ENCODE measurements around the gene NKPD1. TPM values are rescaled to one million over a fixed set of nuclear protein-coding genes. Genes with fewer than 3 reads are reported as not detected.
A peak's percentile ranks its signal among the peaks of the same experiment; 100 is the strongest.

Gene NKPD1
- total and polyA plus RNA-seq, 10 donors: 0.17 to 0.77 (median 0.21) TPM; not detected in 1

DNA sequence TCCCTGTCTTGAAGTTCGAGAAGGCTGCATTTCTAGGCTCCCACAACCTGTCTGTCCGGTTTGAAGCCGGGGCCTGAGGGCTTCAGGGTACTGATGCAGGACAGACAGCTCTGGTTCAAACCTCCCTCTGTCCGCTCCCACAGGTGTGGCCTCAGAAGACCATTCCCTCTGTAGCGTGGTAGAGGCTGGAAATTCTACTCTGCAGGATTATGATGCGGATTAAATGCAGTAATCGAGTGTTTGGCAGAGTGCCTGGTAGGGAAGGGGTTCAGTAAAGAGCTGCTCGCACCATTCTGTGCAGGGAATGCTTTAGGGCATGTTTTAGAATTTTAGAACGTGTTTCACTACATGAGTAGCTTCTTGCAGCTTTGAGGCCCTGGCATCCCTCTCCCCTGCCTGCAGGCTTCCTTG, 37.3 kb downstream of the NKPD1 start:
- H3K36me3 ChIP-seq: peaks cover 0 to 8% (median 0%) of the 10 kb centered on the region in 6 donors
- DNase-seq: no peak
- H3K9me3 ChIP-seq: no peaks in the 10 kb centered on the region
- no peaks in the 10 kb centered on the region for H3K27me3 ChIP-seq (replicated peaks in 1 of 7)
- H3K27ac ChIP-seq: no peak overlapping the region
- TF ChIP-seq, protein P1, sequence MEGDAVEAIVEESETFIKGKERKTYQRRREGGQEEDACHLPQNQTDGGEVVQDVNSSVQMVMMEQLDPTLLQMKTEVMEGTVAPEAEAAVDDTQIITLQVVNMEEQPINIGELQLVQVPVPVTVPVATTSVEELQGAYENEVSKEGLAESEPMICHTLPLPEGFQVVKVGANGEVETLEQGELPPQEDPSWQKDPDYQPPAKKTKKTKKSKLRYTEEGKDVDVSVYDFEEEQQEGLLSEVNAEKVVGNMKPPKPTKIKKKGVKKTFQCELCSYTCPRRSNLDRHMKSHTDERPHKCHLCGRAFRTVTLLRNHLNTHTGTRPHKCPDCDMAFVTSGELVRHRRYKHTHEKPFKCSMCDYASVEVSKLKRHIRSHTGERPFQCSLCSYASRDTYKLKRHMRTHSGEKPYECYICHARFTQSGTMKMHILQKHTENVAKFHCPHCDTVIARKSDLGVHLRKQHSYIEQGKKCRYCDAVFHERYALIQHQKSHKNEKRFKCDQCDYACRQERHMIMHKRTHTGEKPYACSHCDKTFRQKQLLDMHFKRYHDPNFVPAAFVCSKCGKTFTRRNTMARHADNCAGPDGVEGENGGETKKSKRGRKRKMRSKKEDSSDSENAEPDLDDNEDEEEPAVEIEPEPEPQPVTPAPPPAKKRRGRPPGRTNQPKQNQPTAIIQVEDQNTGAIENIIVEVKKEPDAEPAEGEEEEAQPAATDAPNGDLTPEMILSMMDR (IDR thresholded peaks at IDR 0.05 in 8 of 11, conservative IDR thresholded peaks at IDR 0.05 in 3 of 11): no peak
- intact Hi-C loops (cut with DNase I; ENCODE audit: low total_unique reads): no loop called here
- H3K4me1 ChIP-seq: peaks cover 11 to 57% (median 45%) of the 10 kb centered on the region in 6 donors
- 86 to 97% (median 91%) methylated on average over 7 to 9 of the region's 9 CpGs for WGBS, 5 donors
- H3K4me3 ChIP-seq: no peak overlapping the region

DNA sequence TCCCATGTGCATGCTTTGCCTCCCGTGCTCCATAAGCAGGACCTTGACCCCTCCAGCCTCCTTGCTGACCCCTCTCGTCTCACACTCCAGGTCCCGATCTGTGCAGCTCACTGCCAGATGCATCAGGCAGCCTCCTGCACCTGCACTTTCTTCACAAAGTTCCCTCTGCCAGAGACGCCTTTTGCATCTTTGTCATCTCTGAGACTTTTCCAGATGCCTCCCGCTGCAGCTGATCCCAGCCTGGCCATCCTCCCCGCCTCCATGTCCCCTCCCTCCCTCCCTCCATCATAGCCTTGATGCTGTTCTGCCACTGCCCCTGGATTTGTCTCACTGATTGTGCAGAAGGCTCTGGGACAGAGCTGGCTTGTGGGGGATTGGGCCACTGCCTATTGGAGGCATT, 38.0 kb downstream of the NKPD1 start:
- Histone ChIP-seq H3K4me1 (peaks cover 17 to 63% (median 51%) of the 10 kb centered on the region in 6 donors), H3K9me3 (no peaks in the 10 kb centered on the region), H3K27ac (no peak overlapping the region), H3K27me3 (replicated peaks in 1 of 7) (no peaks in the 10 kb centered on the region), H3K36me3 (peaks cover 0 to 8% (median 0%) of the 10 kb centered on the region in 6 donors), H3K4me3 (no peak overlapping the region)
- intact Hi-C loops (cut with DNase I; ENCODE audit: low total_unique reads): no loop called here
- TF ChIP-seq POLR2AphosphoS5 (IDR thresholded peaks at IDR 0.05): no peak
- TF ChIP-seq POLR2A (IDR thresholded peaks at IDR 0.05): no peak
- DNase-seq: no peak
- WGBS, 5 donors: 75 to 90% (median 88%) methylated on average over 6 of the region's 6 CpGs

DNA sequence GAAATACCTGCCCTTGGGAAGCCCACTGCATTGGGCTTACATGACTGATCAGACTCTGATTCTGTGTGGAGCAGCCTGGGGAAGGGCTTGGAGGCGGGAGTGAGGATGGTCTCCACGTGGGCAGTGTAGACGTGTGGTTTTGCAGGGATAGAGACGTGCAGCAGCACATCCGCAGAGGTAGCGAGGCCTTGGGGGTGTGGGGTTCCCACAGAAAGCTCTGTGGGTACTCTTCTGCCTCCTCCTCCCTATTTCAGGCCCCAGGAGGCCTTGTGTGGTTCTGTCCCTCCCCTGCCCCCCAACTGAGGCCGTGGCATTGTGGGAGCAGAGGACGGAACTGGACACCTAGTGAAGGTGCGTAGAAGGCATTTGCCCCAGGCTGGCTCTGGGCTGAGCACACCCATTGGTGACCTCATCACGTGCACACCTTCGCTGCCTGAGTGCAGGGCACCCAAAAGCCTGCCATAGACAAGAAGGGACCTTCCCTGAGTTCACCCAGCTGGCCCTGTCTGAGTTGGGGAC, 38.9 kb downstream of the NKPD1 start:
- intact Hi-C loops (cut with DNase I; ENCODE audit: low total_unique reads): no loop called here
- TF ChIP-seq POLR2AphosphoS5 (IDR thresholded peaks at IDR 0.05): no peak
- no peak for TF ChIP-seq POLR2A (IDR thresholded peaks at IDR 0.05)
- TF ChIP-seq, protein P1 (IDR thresholded peaks at IDR 0.05 in 8 of 11, conservative IDR thresholded peaks at IDR 0.05 in 3 of 11): no peak
- DNase-seq: no peak
- H3K27ac ChIP-seq: no peak overlapping the region
- WGBS, 5 donors: 65 to 76% (median 72%) methylated on average over 10 to 11 of the region's 11 CpGs
- no peak overlapping the region for H3K4me3 ChIP-seq
- no peaks in the 10 kb centered on the region for H3K9me3 ChIP-seq
- H3K4me1 ChIP-seq: peaks cover 24 to 72% (median 61%) of the 10 kb centered on the region in 6 donors
- H3K36me3 ChIP-seq: peaks cover 0 to 8% (median 0%) of the 10 kb centered on the region in 6 donors
- H3K27me3 ChIP-seq (replicated peaks in 1 of 7): no peaks in the 10 kb centered on the region

DNA sequence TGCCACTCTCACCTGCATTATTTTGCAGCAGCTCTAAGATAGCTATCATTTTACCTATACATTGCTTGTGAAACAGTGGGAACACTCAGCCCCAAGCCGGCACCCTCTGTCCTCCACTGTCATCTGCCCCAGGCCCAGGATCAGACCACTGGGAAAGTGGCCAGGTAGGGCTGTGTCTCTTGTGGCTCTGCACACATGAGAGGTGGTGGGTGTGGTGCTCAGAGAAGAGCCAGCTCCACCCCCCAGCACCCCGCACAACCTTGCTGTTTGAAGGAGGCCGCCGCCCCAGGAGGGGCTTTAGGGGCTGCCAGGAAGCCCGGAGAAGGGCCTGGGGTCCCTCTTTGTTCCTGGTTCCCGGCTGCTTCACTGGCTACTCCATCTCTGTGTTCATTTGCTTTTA, 41.2 kb downstream of the NKPD1 start:
- 86 to 95% (median 90%) methylated on average over 6 of the region's 6 CpGs for WGBS, 5 donors
- intact Hi-C loops (cut with DNase I; ENCODE audit: low total_unique reads): no loop called here

More for the DNA sequence above, 41.2 kb downstream of the NKPD1 start:
- H3K9me3 ChIP-seq: no peaks in the 10 kb centered on the region
- H3K27me3 ChIP-seq (replicated peaks in 1 of 7): no peaks in the 10 kb centered on the region
- H3K4me3 ChIP-seq: no peak overlapping the region
- peak overlapping the region in 1 of 8 donors; percentile 69 for H3K27ac ChIP-seq
- peaks cover 0 to 8% (median 0%) of the 10 kb centered on the region in 6 donors for H3K36me3 ChIP-seq
- DNase-seq: no peak
- H3K4me1 ChIP-seq: peaks cover 21 to 82% (median 62%) of the 10 kb centered on the region in 6 donors
- TF ChIP-seq, protein P1 (IDR thresholded peaks at IDR 0.05 in 8 of 11, conservative IDR thresholded peaks at IDR 0.05 in 3 of 11): no peak
- TF ChIP-seq POLR2A (IDR thresholded peaks at IDR 0.05) (no peak), POLR2AphosphoS5 (IDR thresholded peaks at IDR 0.05) (no peak)

Data from spleen (tissue), 11 donors.